ENCODE results near the gene AOPEP. TPM values are rescaled to one million over a fixed set of nuclear protein-coding genes. Genes with fewer than 3 reads are reported as not detected.
"Not testable (repeated sequence)": the region's sequence is repeated elsewhere in the genome, so short reads cannot be mapped to it uniquely, and the experiment has no call there.

Gene AOPEP
- total RNA-seq, 2 donors from 2014 or later = 11.7 to 27.3 TPM

- H3K36me3 Mint-ChIP-seq = no peaks in the 10 kb centered on the region
- H3K27me3 Mint-ChIP-seq = no peaks in the 10 kb centered on the region
- no peak for DNase-seq (ENCODE audit: low spot score)
- no peak overlapping the region for H3K27ac Mint-ChIP-seq
- peaks cover 26 to 27% of the 10 kb centered on the region in 2 donors for H3K4me1 Mint-ChIP-seq (ENCODE audit: low read depth in 2 of 2)
- no peak for ATAC-seq
- H3K4me3 Mint-ChIP-seq = no peak overlapping the region
- H3K9me3 Mint-ChIP-seq = no peaks in the 10 kb centered on the region
These were observed 222.2 kb downstream of the AOPEP start for GRCh38 chr9:94948567-94949235.

GRCh38 chr9:94949370-94949769, 222.9 kb downstream of the AOPEP start:
- Mint-ChIP-seq H3K27me3 (no peaks in the 10 kb centered on the region), H3K27ac (no peak overlapping the region), H3K9me3 (no peaks in the 10 kb centered on the region), H3K4me3 (no peak overlapping the region), H3K36me3 (no peaks in the 10 kb centered on the region), H3K4me1 (ENCODE audit: low read depth in 2 of 2) (peaks cover 26 to 27% of the 10 kb centered on the region in 2 donors)
- DNase-seq (ENCODE audit: low spot score) (no peak), ATAC-seq (no peak)

GRCh38 chr9:94950040-94950578, 223.6 kb downstream of the AOPEP start:
- H3K27ac Mint-ChIP-seq = no peak overlapping the region
- no peak for ATAC-seq
- no peaks in the 10 kb centered on the region for H3K36me3 Mint-ChIP-seq

GRCh38 chr9:94950579-94951323, 224.3 kb downstream of the AOPEP start:
- no peaks in the 10 kb centered on the region for H3K36me3 Mint-ChIP-seq
- H3K27ac Mint-ChIP-seq = peak overlapping the region in 1 of 2 donors; percentile 26
- DNase-seq (ENCODE audit: low spot score) (no peak), ATAC-seq (no peak)
- no peaks in the 10 kb centered on the region for H3K27me3 Mint-ChIP-seq
- H3K4me3 Mint-ChIP-seq = peak overlapping the region; percentile 47
- H3K4me1 Mint-ChIP-seq (ENCODE audit: low read depth in 2 of 2) = peaks cover 26 to 27% of the 10 kb centered on the region in 2 donors
- no peaks in the 10 kb centered on the region for H3K9me3 Mint-ChIP-seq

More at GRCh38 chr9:94950040-94950578, 223.6 kb downstream of the AOPEP start:
- peaks cover 26 to 27% of the 10 kb centered on the region in 2 donors for H3K4me1 Mint-ChIP-seq (ENCODE audit: low read depth in 2 of 2)
- H3K9me3 Mint-ChIP-seq = no peaks in the 10 kb centered on the region
- no peak overlapping the region for H3K4me3 Mint-ChIP-seq
- DNase-seq (ENCODE audit: low spot score) = no peak
- no peaks in the 10 kb centered on the region for H3K27me3 Mint-ChIP-seq

- ATAC-seq (peak in 1 of 2 donors; percentile 24), DNase-seq (ENCODE audit: low spot score) (no peak)
- Mint-ChIP-seq H3K4me3 (peak overlapping the region; percentile 53), H3K9me3 (no peaks in the 10 kb centered on the region), H3K27me3 (no peaks in the 10 kb centered on the region), H3K27ac (peak overlapping the region in 1 of 2 donors; percentile 26), H3K4me1 (ENCODE audit: low read depth in 2 of 2) (peaks cover 26 to 27% of the 10 kb centered on the region in 2 donors), H3K36me3 (peaks cover 5% of the 10 kb centered on the region)
These were observed 225.0 kb downstream of the AOPEP start for GRCh38 chr9:94951324-94952135.

- Mint-ChIP-seq H3K27ac (peak overlapping the region in 1 of 2 donors; percentile 26), H3K27me3 (no peaks in the 10 kb centered on the region), H3K4me3 (peak overlapping the region; percentile 53), H3K36me3 (peaks cover 7% of the 10 kb centered on the region), H3K9me3 (no peaks in the 10 kb centered on the region), H3K4me1 (ENCODE audit: low read depth in 2 of 2) (peaks cover 26 to 27% of the 10 kb centered on the region in 2 donors)
- ATAC-seq (peak; percentile 78 to 85), DNase-seq (ENCODE audit: low spot score) (no peak)
These were observed 226.3 kb downstream of the AOPEP start for GRCh38 chr9:94952565-94953373.

- ATAC-seq (no peak), DNase-seq (ENCODE audit: low spot score) (no peak)
- H3K27ac Mint-ChIP-seq = no peak overlapping the region
- H3K36me3 Mint-ChIP-seq = peaks cover 11% of the 10 kb centered on the region
- no peaks in the 10 kb centered on the region for H3K27me3 Mint-ChIP-seq
- no peak overlapping the region for H3K4me3 Mint-ChIP-seq
- H3K4me1 Mint-ChIP-seq (ENCODE audit: low read depth in 2 of 2) = peaks cover 12 to 13% of the 10 kb centered on the region in 2 donors
- H3K9me3 Mint-ChIP-seq = no peaks in the 10 kb centered on the region
These were observed 230.2 kb downstream of the AOPEP start for GRCh38 chr9:94956731-94957130.

GRCh38 chr9:94960964-94961363, 234.5 kb downstream of the AOPEP start:
- H3K27ac Mint-ChIP-seq = no peak overlapping the region
- H3K36me3 Mint-ChIP-seq = peaks cover 11% of the 10 kb centered on the region

GRCh38 chr9:94961870-94962269, 235.4 kb downstream of the AOPEP start:
- Mint-ChIP-seq H3K4me3 (no peak overlapping the region), H3K27me3 (no peaks in the 10 kb centered on the region)
- ATAC-seq = no peak

More at GRCh38 chr9:94960964-94961363, 234.5 kb downstream of the AOPEP start:
- Mint-ChIP-seq H3K4me3 (no peak overlapping the region), H3K4me1 (ENCODE audit: low read depth in 2 of 2) (no peaks in the 10 kb centered on the region), H3K27me3 (no peaks in the 10 kb centered on the region), H3K9me3 (no peaks in the 10 kb centered on the region)
- ATAC-seq (no peak), DNase-seq (ENCODE audit: low spot score) (no peak)

GRCh38 chr9:94965631-94966030, 239.1 kb downstream of the AOPEP start:
- not testable (repeated sequence) for H3K27ac Mint-ChIP-seq; H3K9me3 Mint-ChIP-seq; H3K4me3 Mint-ChIP-seq; H3K36me3 Mint-ChIP-seq; H3K27me3 Mint-ChIP-seq; DNase-seq (ENCODE audit: low spot score); H3K4me1 Mint-ChIP-seq (ENCODE audit: low read depth in 2 of 2); ATAC-seq

More at GRCh38 chr9:94961870-94962269, 235.4 kb downstream of the AOPEP start:
- Mint-ChIP-seq H3K27ac (no peak overlapping the region), H3K36me3 (peaks cover 4% of the 10 kb centered on the region), H3K9me3 (no peaks in the 10 kb centered on the region), H3K4me1 (ENCODE audit: low read depth in 2 of 2) (no peaks in the 10 kb centered on the region)
- DNase-seq (ENCODE audit: low spot score) = no peak

- H3K9me3 Mint-ChIP-seq; H3K27me3 Mint-ChIP-seq; ATAC-seq; H3K27ac Mint-ChIP-seq; DNase-seq (ENCODE audit: low spot score); H3K36me3 Mint-ChIP-seq; H3K4me1 Mint-ChIP-seq (ENCODE audit: low read depth in 2 of 2); H3K4me3 Mint-ChIP-seq: not testable (repeated sequence)
These were observed 239.5 kb downstream of the AOPEP start for GRCh38 chr9:94966046-94966445.

GRCh38 chr9:94967482-94967881, 241.0 kb downstream of the AOPEP start:
- ATAC-seq (no peak), DNase-seq (ENCODE audit: low spot score) (no peak)
- H3K36me3 Mint-ChIP-seq = no peaks in the 10 kb centered on the region
- H3K9me3 Mint-ChIP-seq = no peaks in the 10 kb centered on the region
- H3K4me1 Mint-ChIP-seq (ENCODE audit: low read depth in 2 of 2) = no peaks in the 10 kb centered on the region
- no peaks in the 10 kb centered on the region for H3K27me3 Mint-ChIP-seq
- no peak overlapping the region for H3K4me3 Mint-ChIP-seq
- H3K27ac Mint-ChIP-seq = no peak overlapping the region

All from natural killer cell treated with Interleukin-12 subunit alpha and Interleukin-12 subunit beta and Interleukin-15 and Interleukin-18, amount 100 ng/mL, for 72 hours (primary cell).